PC-3 (cell line): ENCODE data around the gene RAD23A. TPM values are rescaled to one million over a fixed set of nuclear protein-coding genes. Genes with fewer than 3 reads are reported as not detected.
A peak's percentile ranks its signal among the peaks of the same experiment; 100 is the strongest.

Experiments used
- ATAC-seq: fragments of 200-7000 bp; cut with Tn5 transposase; 2 replicates; pipeline ENCODE4 v1.9.1; 2020; ENCODE audit warnings: mild to moderate bottlenecking, moderate library complexity
- BruUV-seq: library from RNA; stranded (reverse); fragments of 400-500 nt; replicated peaks from 2 replicates; lab custom pipeline; 2021; lab: Mats Ljungman, UMichigan
- CTCF ChIA-PET: fragments of 300-600 bp; sonication (Branson Sonifier 250); formaldehyde crosslinking; loops from one replicate; lab custom pipeline; 2022; ENCODE audit warnings: antibody characterized with exemption; lab: Charles Lee
- POLR2A ChIA-PET: fragments of 300-600 bp; sonication (Branson Sonifier 250); formaldehyde crosslinking; loops from one replicate; lab custom pipeline; 2022; ENCODE audit warnings: antibody characterized with exemption; ENCODE audit not compliant: unreplicated experiment; lab: Charles Lee
- DNase-seq: peaks from one replicate; pipeline ENCODE4 v3.0.0-alpha.2; 2015
- H2AFZ ChIP-seq: fragments of 300-600 bp; sonication (generic); 2 replicates; pipeline ENCODE4 v1.6.0; 2016; ENCODE audit warnings: antibody characterized with exemption, low read length
- H3F3A ChIP-seq: fragments of 300-600 bp; sonication (generic); one replicate; pipeline ENCODE4 v1.6.0; 2017; ENCODE audit warnings: antibody characterized with exemption, low read length, control low read depth, mild to moderate bottlenecking; ENCODE audit not compliant: unreplicated experiment
- H3K27ac ChIP-seq: fragments of 300-600 bp; sonication (generic); 2 replicates; pipeline ENCODE4 v1.5.1; 2016; ENCODE audit warnings: mild to moderate bottlenecking, low read length
- H3K27me3 ChIP-seq: fragments of 300-600 bp; sonication (generic); 2 replicates; pipeline ENCODE4 v1.6.1; 2016; ENCODE audit warnings: low read length, mixed read lengths
- H3K36me3 ChIP-seq: fragments of 300-600 bp; sonication (generic); 2 replicates; pipeline ENCODE4 v1.6.1; 2016; ENCODE audit warnings: low read depth, mixed run types, low read length, mixed read lengths
- H3K4me1 ChIP-seq: fragments of 300-600 bp; sonication (generic); 2 replicates; pipeline ENCODE4 v1.5.1; 2016; ENCODE audit warnings: low read length; ENCODE audit not compliant: insufficient read depth
- H3K4me2 ChIP-seq: fragments of 300-600 bp; sonication (generic); 2 replicates; pipeline ENCODE4 v1.6.0; 2016; ENCODE audit warnings: low read length
- H3K4me3 ChIP-seq: fragments of 300-600 bp; sonication (generic); 2 replicates; pipeline ENCODE4 v1.5.1; 2016; ENCODE audit warnings: mild to moderate bottlenecking, low read length, mixed read lengths
- H3K79me2 ChIP-seq: fragments of 300-600 bp; sonication (generic); 2 replicates; pipeline ENCODE4 v1.6.1; 2017; ENCODE audit warnings: low read length, mixed read lengths
- H3K9ac ChIP-seq: fragments of 300-600 bp; sonication (generic); 2 replicates; pipeline ENCODE4 v1.6.0; 2016; ENCODE audit warnings: mild to moderate bottlenecking, low read length
- H3K9me2 ChIP-seq: fragments of 300-600 bp; sonication (generic); replicated peaks from 2 replicates; pipeline ENCODE4 v1.6.1; 2016; ENCODE audit warnings: mixed run types, low read length, mixed read lengths
- H3K9me3 ChIP-seq: fragments of 300-600 bp; sonication (generic); 2 replicates; pipeline ENCODE4 v1.6.1; 2016; ENCODE audit warnings: low read length, mixed read lengths
- H4K20me1 ChIP-seq: fragments of 300-600 bp; sonication (generic); 2 replicates; pipeline ENCODE4 v1.6.1; 2016; ENCODE audit warnings: low read length, mixed read lengths
- EZH2 ChIP-seq: fragments of 300-600 bp; sonication (generic); IDR thresholded peaks from one replicate; pipeline ENCODE4 v1.6.1; 2017; ENCODE audit warnings: antibody characterized with exemption, mild to moderate bottlenecking, low read length; ENCODE audit not compliant: unreplicated experiment
- EZH2phosphoT487 ChIP-seq: fragments of 300-600 bp; sonication (generic); IDR thresholded peaks from 2 replicates; pipeline ENCODE4 v1.6.1; 2018; ENCODE audit warnings: mild to moderate bottlenecking, antibody characterized with exemption, low read length, borderline replicate concordance
- intact Hi-C: fragments of 100-400 bp; cut with micrococcal nuclease; formaldehyde crosslinking; loops from 2 replicates; pipeline ENCODE4 v1.9.0; 2023
- total RNA-seq: library from RNA; depleted of rRNA; stranded (reverse); fragments of >200 nt; gene quantifications from 2 replicates; pipeline ENCODE4 v1.2.3, GENCODE V29; 2014
- TF ChIP-seq, protein P1 (sequence below): fragments of 300-600 bp; sonication (generic); conservative IDR thresholded peaks from 2 replicates; pipeline ENCODE4 v1.5.1; 2017; ENCODE audit warnings: antibody characterized with exemption, low read depth, mild to moderate bottlenecking, low read length

Gene RAD23A
- total RNA-seq, 1 experiment from 2014 or later: 418 TPM

GRCh38 chr19:12899891-12900518 is 45.7 kb upstream of the RAD23A start:
- intact Hi-C loops: no loop called here
- no TSS peak for BruUV-seq
- Histone ChIP-seq H3K27ac (no peak overlapping the region), H3K9me2 (no peaks in the 10 kb centered on the region), H3F3A (no peaks in the 10 kb centered on the region), H3K9me3 (no peaks in the 10 kb centered on the region), H3K27me3 (no peaks in the 10 kb centered on the region), H2AFZ (no peak overlapping the region), H3K4me3 (no peak overlapping the region), H4K20me1 (no peaks in the 10 kb centered on the region), H3K9ac (no peak overlapping the region), H3K4me1 (no peaks in the 10 kb centered on the region), H3K4me2 (no peak overlapping the region), H3K36me3 (no peaks in the 10 kb centered on the region), H3K79me2 (no peaks in the 10 kb centered on the region)
- no peak for ATAC-seq
- TF ChIP-seq, protein P1, sequence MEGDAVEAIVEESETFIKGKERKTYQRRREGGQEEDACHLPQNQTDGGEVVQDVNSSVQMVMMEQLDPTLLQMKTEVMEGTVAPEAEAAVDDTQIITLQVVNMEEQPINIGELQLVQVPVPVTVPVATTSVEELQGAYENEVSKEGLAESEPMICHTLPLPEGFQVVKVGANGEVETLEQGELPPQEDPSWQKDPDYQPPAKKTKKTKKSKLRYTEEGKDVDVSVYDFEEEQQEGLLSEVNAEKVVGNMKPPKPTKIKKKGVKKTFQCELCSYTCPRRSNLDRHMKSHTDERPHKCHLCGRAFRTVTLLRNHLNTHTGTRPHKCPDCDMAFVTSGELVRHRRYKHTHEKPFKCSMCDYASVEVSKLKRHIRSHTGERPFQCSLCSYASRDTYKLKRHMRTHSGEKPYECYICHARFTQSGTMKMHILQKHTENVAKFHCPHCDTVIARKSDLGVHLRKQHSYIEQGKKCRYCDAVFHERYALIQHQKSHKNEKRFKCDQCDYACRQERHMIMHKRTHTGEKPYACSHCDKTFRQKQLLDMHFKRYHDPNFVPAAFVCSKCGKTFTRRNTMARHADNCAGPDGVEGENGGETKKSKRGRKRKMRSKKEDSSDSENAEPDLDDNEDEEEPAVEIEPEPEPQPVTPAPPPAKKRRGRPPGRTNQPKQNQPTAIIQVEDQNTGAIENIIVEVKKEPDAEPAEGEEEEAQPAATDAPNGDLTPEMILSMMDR: no peak
- TF ChIP-seq EZH2: no peak
- TF ChIP-seq EZH2phosphoT487: no peak
- POLR2A ChIA-PET: no interaction called here
- no peak for DNase-seq
- CTCF ChIA-PET: no interaction called here

DNA sequence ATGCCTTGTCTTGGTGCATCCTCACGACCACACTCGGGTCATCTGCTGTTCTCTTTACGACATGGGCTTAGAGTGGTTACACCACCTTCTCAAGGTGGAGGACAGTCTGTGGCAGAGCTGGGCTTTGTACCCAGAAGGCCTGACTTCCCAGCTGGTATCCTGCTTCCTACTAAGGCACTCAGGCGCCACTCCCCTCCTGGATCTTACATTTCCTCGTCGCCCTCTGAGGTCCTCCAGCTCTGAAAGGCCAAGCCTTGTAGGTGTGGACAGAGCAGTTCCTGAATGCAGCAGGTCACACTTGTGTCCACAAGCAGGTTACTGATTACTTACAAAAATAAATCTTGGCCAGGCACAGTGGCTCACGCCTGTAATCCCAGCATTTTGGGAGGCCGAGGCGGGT is 38.5 kb upstream of the RAD23A start:
- no peaks in the 10 kb centered on the region for H3K79me2 ChIP-seq
- ATAC-seq (no peak), DNase-seq (no peak)
- no peak overlapping the region for H2AFZ ChIP-seq
- TF ChIP-seq, protein P1: no peak
- TF ChIP-seq EZH2 (no peak), EZH2phosphoT487 (no peak)
- H3K4me3 ChIP-seq: no peak overlapping the region
- H4K20me1 ChIP-seq: no peaks in the 10 kb centered on the region
- BruUV-seq: no TSS peak
- H3K27ac ChIP-seq: no peak overlapping the region
- H3K4me2 ChIP-seq: no peak overlapping the region
- intact Hi-C loops: no loop called here
- no peaks in the 10 kb centered on the region for H3F3A ChIP-seq
- no peaks in the 10 kb centered on the region for H3K27me3 ChIP-seq
- ChIA-PET POLR2A (interaction anchor here (0.5 kb wide), 1 partner anchor 12 kb away, joined by 4 read pairs; no protein-coding TSS in a partner anchor), CTCF (no interaction called here)
- H3K9me3 ChIP-seq: no peaks in the 10 kb centered on the region
- H3K36me3 ChIP-seq: no peaks in the 10 kb centered on the region
- H3K4me1 ChIP-seq: peaks cover under 1% of the 10 kb centered on the region; the same call in 1 of the 2 replicates
- no peaks in the 10 kb centered on the region for H3K9me2 ChIP-seq
- no peak overlapping the region for H3K9ac ChIP-seq

DNA sequence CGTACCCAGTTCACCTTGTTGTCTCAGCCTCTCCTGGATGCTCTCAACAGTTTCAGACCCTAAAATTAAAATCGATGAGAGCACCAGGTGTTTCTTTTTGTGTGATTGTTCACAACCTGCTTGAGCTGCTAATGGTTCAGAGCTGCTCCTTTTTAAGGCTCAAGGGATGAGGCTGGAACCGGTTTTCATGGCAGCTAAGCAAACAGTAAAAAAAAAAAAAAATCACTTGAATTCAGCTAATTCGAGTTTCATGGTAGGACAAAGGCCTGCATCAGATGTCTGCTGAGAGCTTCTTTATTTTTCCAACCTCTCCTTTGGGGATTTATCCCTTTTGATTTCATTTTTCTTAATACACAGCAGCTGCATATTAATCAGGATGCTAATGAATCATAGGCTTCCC is 33.1 kb upstream of the RAD23A start:
- no peak overlapping the region for H3K27ac ChIP-seq

More for the DNA sequence above, 33.1 kb upstream of the RAD23A start:
- Histone ChIP-seq H3K4me3 (peak overlapping the region; percentile 29; the same call in 1 of the 2 replicates), H3K79me2 (no peaks in the 10 kb centered on the region), H3K4me1 (peaks cover 14% of the 10 kb centered on the region), H3K4me2 (peak overlapping the region; percentile 64), H3K9me2 (no peaks in the 10 kb centered on the region), H3K27me3 (no peaks in the 10 kb centered on the region), H3K9me3 (no peaks in the 10 kb centered on the region), H3K36me3 (no peaks in the 10 kb centered on the region), H3K9ac (no peak overlapping the region), H3F3A (peaks cover 4% of the 10 kb centered on the region), H4K20me1 (no peaks in the 10 kb centered on the region), H2AFZ (peak overlapping the region; percentile 66)
- ATAC-seq (peak; percentile 12; the same call in 1 of the 2 replicates), DNase-seq (no peak)
- no TSS peak for BruUV-seq
- intact Hi-C loops: no loop called here
- POLR2A ChIA-PET: no interaction called here
- CTCF ChIA-PET: no interaction called here
- TF ChIP-seq EZH2 (no peak), EZH2phosphoT487 (no peak)
- TF ChIP-seq, protein P1: no peak
